Testis (tissue), 3 donors: ENCODE results near the gene HLX. TPM values are rescaled to one million over a fixed set of nuclear protein-coding genes. Genes with fewer than 3 reads are reported as not detected.

Experiments
- DNase-seq: peaks from one replicate; pipeline ENCODE4 v3.0.0-alpha.2; 2019
- H3K27ac ChIP-seq, 2 donors: fragments of 200-600 bp; sonication (generic); one replicate each; pipeline ENCODE4 v1.5.1; 2019
- H3K27me3 ChIP-seq: fragments of 200-600 bp; sonication (generic); one replicate; pipeline ENCODE4 v1.5.1; 2019
- H3K36me3 ChIP-seq: fragments of 200-600 bp; sonication (generic); one replicate; pipeline ENCODE4 v1.5.1; 2017; ENCODE audit warnings: low read depth; ENCODE audit errors: missing control alignments
- H3K4me1 ChIP-seq: fragments of 200-600 bp; sonication (generic); one replicate; pipeline ENCODE4 v1.5.1; 2019
- H3K4me3 ChIP-seq, 2 donors: fragments of 200-600 bp; sonication (generic); one replicate each; pipeline ENCODE4 v1.5.1; 2017 to 2019
- H3K9me3 ChIP-seq: fragments of 200-600 bp; sonication (generic); one replicate; pipeline ENCODE4 v1.5.1; 2017
- CTCF ChIP-seq, 3 experiments: fragments of 450-650 bp in 2 of 3; fragments of 200-600 bp in 1 of 3; sonication (generic) in 1 of 3; IDR thresholded peaks; one replicate each; pipeline ENCODE4 v1.5.1; 2016 to 2019; ENCODE audit warnings: antibody characterized with exemption in 3 of 3, mild to moderate bottlenecking in 2 of 3, moderate library complexity in 1 of 3
- POLR2A ChIP-seq: fragments of 450-650 bp; IDR thresholded peaks from one replicate; pipeline ENCODE4 v1.6.1; 2017; ENCODE audit warnings: antibody characterized with exemption, mild to moderate bottlenecking, moderate library complexity
- WGBS, 2 donors: methylation state at CpG; one replicate each; pipeline ENCODE4 v1.1.5; 2018; 5-methylcytosine and 5-hydroxymethylcytosine counted together
- intact Hi-C: fragments of 100-400 bp; cut with DNase I; formaldehyde crosslinking; loops from one replicate; pipeline ENCODE4 v1.15.1; 2023; ENCODE audit warnings: low total_unique reads
- polyA plus RNA-seq: library from polyadenylated mRNA; stranded (reverse); fragments of 350-450 nt; fragmentation: Illumina TruSeq; extraction: RNeasy Lipid Tissue Mini Kit (QIAGEN cat#74804); gene quantifications from one replicate; pipeline ENCODE4 v1.2.3, GENCODE V29; 2014; ENCODE audit warnings: low read depth, low replicate concordance; ENCODE audit not compliant: insufficient read depth
- total RNA-seq, 2 donors: library from RNA; depleted of rRNA; stranded (reverse); fragments of >200 nt; gene quantifications; one replicate each; pipeline ENCODE4 v1.2.3, GENCODE V29; 2016

The HLX gene
- total and polyA plus RNA-seq, 3 donors from 2014 or later = 3.5 to 5.3 (median 4.0) TPM

GRCh38 chr1:220920967-220921366 is 41.7 kb downstream of the HLX start:
- TF ChIP-seq POLR2A = no peak
- TF ChIP-seq CTCF (IDR thresholded peaks at IDR 0.05) = no peak
- H3K4me1 ChIP-seq = no peaks in the 10 kb centered on the region
- WGBS, 2 donors = 79 to 85% methylated on average over 2 of the region's 2 CpGs
- no peaks in the 10 kb centered on the region for H3K27me3 ChIP-seq
- no peak overlapping the region for H3K27ac ChIP-seq
- DNase-seq = no peak
- H3K4me3 ChIP-seq = no peak overlapping the region
- H3K36me3 ChIP-seq = no peaks in the 10 kb centered on the region
- H3K9me3 ChIP-seq = no peaks in the 10 kb centered on the region
- intact Hi-C loops = no loop called here

- Histone ChIP-seq H3K4me1 (no peaks in the 10 kb centered on the region), H3K36me3 (no peaks in the 10 kb centered on the region), H3K9me3 (no peaks in the 10 kb centered on the region), H3K27ac (no peak overlapping the region), H3K27me3 (no peaks in the 10 kb centered on the region), H3K4me3 (no peak overlapping the region)
- TF ChIP-seq CTCF (IDR thresholded peaks at IDR 0.05) = no peak
- no peak for TF ChIP-seq POLR2A
- no peak for DNase-seq
- 88 to 91% methylated on average over 2 of the region's 2 CpGs for WGBS, 2 donors
- intact Hi-C loops = no loop called here
Measured at GRCh38 chr1:220921498-220921897, 42.3 kb downstream of the HLX start.

- H3K4me1 ChIP-seq = no peaks in the 10 kb centered on the region
Measured at GRCh38 chr1:220921971-220922635, 42.9 kb downstream of the HLX start.

GRCh38 chr1:220922951-220923350 is 43.7 kb downstream of the HLX start:
- WGBS, 2 donors = 51 to 57% methylated on average over 3 to 5 of the region's 5 CpGs
- H3K9me3 ChIP-seq = no peaks in the 10 kb centered on the region
- H3K27me3 ChIP-seq = no peaks in the 10 kb centered on the region
- no peaks in the 10 kb centered on the region for H3K4me1 ChIP-seq
- intact Hi-C loops = no loop called here
- no peak for DNase-seq
- no peak overlapping the region for H3K27ac ChIP-seq
- TF ChIP-seq CTCF (IDR thresholded peaks at IDR 0.05) (no peak), POLR2A (no peak)
- no peak overlapping the region for H3K4me3 ChIP-seq
- no peaks in the 10 kb centered on the region for H3K36me3 ChIP-seq

More at GRCh38 chr1:220921971-220922635, 42.9 kb downstream of the HLX start:
- WGBS, 2 donors = 72 to 82% methylated on average over 8 of the region's 8 CpGs
- Histone ChIP-seq H3K27me3 (no peaks in the 10 kb centered on the region), H3K9me3 (no peaks in the 10 kb centered on the region), H3K4me3 (no peak overlapping the region), H3K36me3 (no peaks in the 10 kb centered on the region), H3K27ac (no peak overlapping the region)
- no peak for DNase-seq
- intact Hi-C loops = no loop called here
- no peak for TF ChIP-seq POLR2A
- no peak for TF ChIP-seq CTCF (IDR thresholded peaks at IDR 0.05)
